Karpas-422 (cell line): ENCODE data around the gene CPS1. TPM values are rescaled to one million over a fixed set of nuclear protein-coding genes. Genes with fewer than 3 reads are reported as not detected.
A peak's percentile ranks its signal among the peaks of the same experiment; 100 is the strongest.

Source experiments
- DNase-seq: peaks from one replicate; pipeline ENCODE4 v3.0.0-alpha.2; 2015
- H2AFZ ChIP-seq: fragments of 200-600 bp; sonication (generic); 2 replicates; pipeline ENCODE4 v1.6.1; 2014; ENCODE audit warnings: antibody characterized with exemption, low read length, mixed read lengths
- H3K27ac ChIP-seq: fragments of 200-600 bp; sonication (generic); 2 replicates; pipeline ENCODE4 v1.5.1; 2014; ENCODE audit warnings: mild to moderate bottlenecking, low read length, moderate library complexity
- H3K27me3 ChIP-seq: fragments of 200-600 bp; sonication (generic); 2 replicates; pipeline ENCODE4 v1.6.1; 2014; ENCODE audit warnings: low read length, mixed read lengths
- H3K36me3 ChIP-seq: fragments of 200-600 bp; sonication (generic); 2 replicates; pipeline ENCODE4 v1.6.1; 2014; ENCODE audit warnings: low read length, mixed read lengths; ENCODE audit not compliant: insufficient read depth
- H3K4me1 ChIP-seq: fragments of 200-600 bp; sonication (generic); 2 replicates; pipeline ENCODE4 v1.6.1; 2014; ENCODE audit warnings: mild to moderate bottlenecking, low read length, mixed read lengths
- H3K4me2 ChIP-seq: fragments of 200-600 bp; sonication (generic); 2 replicates; pipeline ENCODE4 v1.6.1; 2014; ENCODE audit warnings: low read length, low read depth, mild to moderate bottlenecking; ENCODE audit not compliant: poor library complexity, severe bottlenecking
- H3K4me3 ChIP-seq: fragments of 200-600 bp; sonication (generic); 2 replicates; pipeline ENCODE4 v1.5.1; 2014; ENCODE audit warnings: mild to moderate bottlenecking, antibody characterized with exemption, low read length, mixed read lengths
- H3K79me2 ChIP-seq: fragments of 200-600 bp; sonication (generic); 2 replicates; pipeline ENCODE4 v1.6.1; 2014; ENCODE audit warnings: mild to moderate bottlenecking, low read length, mixed read lengths
- H3K9ac ChIP-seq: fragments of 200-600 bp; sonication (generic); 2 replicates; pipeline ENCODE4 v1.6.0; 2014; ENCODE audit warnings: low read length
- H3K9me2 ChIP-seq: fragments of 200-600 bp; sonication (generic), shearing (Covaris generic); replicated peaks from 2 replicates; pipeline ENCODE4 v1.6.0; 2014; ENCODE audit warnings: mild to moderate bottlenecking, low read length, moderate library complexity; ENCODE audit not compliant: insufficient read depth
- H3K9me3 ChIP-seq: fragments of 300-700, 200-600 bp; sonication (generic); 2 replicates; pipeline ENCODE4 v1.6.1; 2014; ENCODE audit warnings: low read length, mixed read lengths
- H4K20me1 ChIP-seq: fragments of 200-600 bp; sonication (generic); 2 replicates; pipeline ENCODE4 v1.6.1; 2014; ENCODE audit warnings: mild to moderate bottlenecking, antibody characterized with exemption, low read length, low read depth; ENCODE audit not compliant: insufficient read depth
- total RNA-seq: library from RNA; depleted of rRNA; stranded (reverse); fragments of >200 nt; shearing (Covaris generic); gene quantifications from 2 replicates; pipeline ENCODE4 v1.2.3, GENCODE V29; 2014; ENCODE audit warnings: low replicate concordance; rRNA removed

The CPS1 gene
- total RNA-seq: 2.8 and 5.0 TPM in 2 replicates

DNA sequence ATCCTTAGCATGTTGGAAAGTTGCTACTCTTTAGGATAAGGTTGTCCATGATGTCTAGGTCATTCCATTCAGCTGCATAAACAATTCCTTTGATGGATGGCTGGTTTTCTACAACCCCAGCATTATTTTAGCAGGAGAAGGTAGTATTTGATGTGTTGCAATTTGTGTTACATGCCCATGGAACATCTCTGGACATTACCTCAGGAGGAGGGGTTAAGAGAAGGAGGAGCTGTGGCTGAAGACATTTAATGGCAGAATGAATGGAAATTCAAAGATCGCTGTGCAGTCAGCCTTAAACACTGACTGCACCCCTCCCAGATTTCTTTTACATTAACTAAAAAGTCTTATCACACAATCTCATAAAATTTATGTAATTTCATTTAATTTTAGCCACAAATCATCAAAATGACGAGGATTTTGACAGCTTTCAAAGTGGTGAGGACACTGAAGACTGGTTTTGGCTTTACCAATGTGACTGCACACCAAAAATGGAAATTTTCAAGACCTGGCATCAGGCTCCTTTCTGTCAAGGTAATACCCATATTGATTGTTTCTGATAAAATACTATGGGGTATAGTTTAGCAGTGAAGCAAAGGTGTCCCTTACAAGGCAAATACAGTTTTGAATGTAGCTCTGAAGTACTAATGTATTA, at the start of gene CPS1:
CPS1 (plus strand) TSS at position 271 of the 652 bp plus-strand sequence; CDS start at position 406, 135 bp downstream.
- H3K79me2 ChIP-seq: no peaks in the 10 kb centered on the region
- no peaks in the 10 kb centered on the region for H3K36me3 ChIP-seq
- H3K4me2 ChIP-seq: no peak within 1 kb of the TSS
- H3K4me1 ChIP-seq: no peaks in the 10 kb centered on the region
- H3K9ac ChIP-seq: no peak within 1 kb of the TSS
- H2AFZ ChIP-seq: no peak within 1 kb of the TSS
- no peak within 1 kb of the TSS for H3K4me3 ChIP-seq
- no peaks in the 10 kb centered on the region for H4K20me1 ChIP-seq
- no peaks in the 10 kb centered on the region for H3K9me3 ChIP-seq
- H3K27ac ChIP-seq: no peak within 1 kb of the TSS
- DNase-seq: no peak
- H3K9me2 ChIP-seq: no peaks in the 10 kb centered on the region
- no peaks in the 10 kb centered on the region for H3K27me3 ChIP-seq

DNA sequence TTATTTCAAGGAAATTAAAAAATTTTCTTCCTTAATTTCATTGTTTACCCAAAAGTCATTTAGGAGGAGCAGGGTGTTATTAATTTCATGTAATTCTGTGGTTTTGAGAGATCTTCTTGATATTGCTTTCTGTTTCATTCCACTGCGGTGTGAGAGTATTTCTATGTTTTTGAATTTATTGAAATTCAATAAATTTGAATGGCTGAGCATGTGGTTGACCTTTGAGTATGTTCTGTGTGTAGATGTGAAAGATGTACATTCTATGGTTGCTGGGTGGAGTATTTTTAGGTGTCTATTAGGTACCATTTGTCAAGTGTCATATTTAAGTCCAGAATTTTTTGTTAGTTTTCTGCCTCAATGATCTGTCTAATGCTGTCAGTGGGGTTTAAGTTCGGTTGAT, 40.5 kb upstream of the CPS1 start:
- no peaks in the 10 kb centered on the region for H3K27me3 ChIP-seq
- DNase-seq: no peak
- H4K20me1 ChIP-seq: no peaks in the 10 kb centered on the region
- H3K36me3 ChIP-seq: no peaks in the 10 kb centered on the region
- H3K9ac ChIP-seq: no peak overlapping the region
- no peaks in the 10 kb centered on the region for H3K9me2 ChIP-seq
- no peak overlapping the region for H3K4me2 ChIP-seq
- H3K4me1 ChIP-seq: no peaks in the 10 kb centered on the region
- H3K27ac ChIP-seq: no peak overlapping the region
- no peaks in the 10 kb centered on the region for H3K79me2 ChIP-seq
- H2AFZ ChIP-seq: no peak overlapping the region
- H3K9me3 ChIP-seq: no peaks in the 10 kb centered on the region
- H3K4me3 ChIP-seq: no peak overlapping the region

- H3K4me1 ChIP-seq: no peaks in the 10 kb centered on the region
- H3K4me3 ChIP-seq: no peak overlapping the region
- no peaks in the 10 kb centered on the region for H3K9me2 ChIP-seq
- H3K79me2 ChIP-seq: no peaks in the 10 kb centered on the region
- no peaks in the 10 kb centered on the region for H3K9me3 ChIP-seq
- H3K27ac ChIP-seq: no peak overlapping the region
- H3K27me3 ChIP-seq: no peaks in the 10 kb centered on the region
- no peaks in the 10 kb centered on the region for H3K36me3 ChIP-seq
- no peak overlapping the region for H3K9ac ChIP-seq
- no peak overlapping the region for H3K4me2 ChIP-seq
- no peak overlapping the region for H2AFZ ChIP-seq
- no peak for DNase-seq
- no peaks in the 10 kb centered on the region for H4K20me1 ChIP-seq
Observed at GRCh38 chr2:210517264-210517663, 39.1 kb upstream of the CPS1 start.

GRCh38 chr2:210519594-210519993, 36.8 kb upstream of the CPS1 start:
- H3K79me2 ChIP-seq: no peaks in the 10 kb centered on the region
- no peak for DNase-seq
- no peak overlapping the region for H3K4me3 ChIP-seq
- H3K9me2 ChIP-seq: no peaks in the 10 kb centered on the region
- H3K9me3 ChIP-seq: no peaks in the 10 kb centered on the region
- H3K36me3 ChIP-seq: no peaks in the 10 kb centered on the region
- H3K4me2 ChIP-seq: no peak overlapping the region
- H3K27ac ChIP-seq: no peak overlapping the region
- H3K4me1 ChIP-seq: peaks cover 14% of the 10 kb centered on the region
- no peak overlapping the region for H2AFZ ChIP-seq
- no peak overlapping the region for H3K9ac ChIP-seq
- H3K27me3 ChIP-seq: no peaks in the 10 kb centered on the region
- no peaks in the 10 kb centered on the region for H4K20me1 ChIP-seq

- no peak overlapping the region for H2AFZ ChIP-seq
- no peak overlapping the region for H3K27ac ChIP-seq
- H3K9me3 ChIP-seq: no peaks in the 10 kb centered on the region
- no peaks in the 10 kb centered on the region for H3K36me3 ChIP-seq
- H3K27me3 ChIP-seq: no peaks in the 10 kb centered on the region
- H3K4me2 ChIP-seq: no peak overlapping the region
- H3K9ac ChIP-seq: no peak overlapping the region
- no peaks in the 10 kb centered on the region for H3K79me2 ChIP-seq
- no peak overlapping the region for H3K4me3 ChIP-seq
- peaks cover 20% of the 10 kb centered on the region for H3K4me1 ChIP-seq
- DNase-seq: no peak
- no peaks in the 10 kb centered on the region for H4K20me1 ChIP-seq
- no peaks in the 10 kb centered on the region for H3K9me2 ChIP-seq
Observed at GRCh38 chr2:210522399-210522798, 34.0 kb upstream of the CPS1 start.

GRCh38 chr2:210523650-210524289, 32.6 kb upstream of the CPS1 start:
- no peaks in the 10 kb centered on the region for H3K79me2 ChIP-seq
- 0 out of 2 replicates have a peak overlapping the region, but pooled peaks have one; percentile 7 for H3K4me3 ChIP-seq

GRCh38 chr2:210524533-210524932, 31.9 kb upstream of the CPS1 start:
- no peaks in the 10 kb centered on the region for H3K79me2 ChIP-seq
- no peaks in the 10 kb centered on the region for H3K36me3 ChIP-seq
- H3K27ac ChIP-seq: no peak overlapping the region
- H3K4me1 ChIP-seq: peaks cover 20% of the 10 kb centered on the region
- no peaks in the 10 kb centered on the region for H4K20me1 ChIP-seq
- peak; percentile 46 for DNase-seq
- H3K27me3 ChIP-seq: no peaks in the 10 kb centered on the region
- H3K4me3 ChIP-seq: 0 out of 2 replicates have a peak overlapping the region, but pooled peaks have one; percentile 7
- H3K9me3 ChIP-seq: no peaks in the 10 kb centered on the region
- no peak overlapping the region for H2AFZ ChIP-seq
- peak overlapping the region; percentile 63 for H3K4me2 ChIP-seq
- H3K9me2 ChIP-seq: no peaks in the 10 kb centered on the region
- no peak overlapping the region for H3K9ac ChIP-seq

More at GRCh38 chr2:210523650-210524289, 32.6 kb upstream of the CPS1 start:
- Histone ChIP-seq H3K27ac (no peak overlapping the region), H3K9me2 (no peaks in the 10 kb centered on the region), H3K4me2 (peak overlapping the region; percentile 63), H3K36me3 (no peaks in the 10 kb centered on the region), H2AFZ (no peak overlapping the region), H4K20me1 (no peaks in the 10 kb centered on the region), H3K4me1 (peaks cover 20% of the 10 kb centered on the region), H3K27me3 (no peaks in the 10 kb centered on the region), H3K9me3 (no peaks in the 10 kb centered on the region), H3K9ac (no peak overlapping the region)
- peak; percentile 55 for DNase-seq

DNA sequence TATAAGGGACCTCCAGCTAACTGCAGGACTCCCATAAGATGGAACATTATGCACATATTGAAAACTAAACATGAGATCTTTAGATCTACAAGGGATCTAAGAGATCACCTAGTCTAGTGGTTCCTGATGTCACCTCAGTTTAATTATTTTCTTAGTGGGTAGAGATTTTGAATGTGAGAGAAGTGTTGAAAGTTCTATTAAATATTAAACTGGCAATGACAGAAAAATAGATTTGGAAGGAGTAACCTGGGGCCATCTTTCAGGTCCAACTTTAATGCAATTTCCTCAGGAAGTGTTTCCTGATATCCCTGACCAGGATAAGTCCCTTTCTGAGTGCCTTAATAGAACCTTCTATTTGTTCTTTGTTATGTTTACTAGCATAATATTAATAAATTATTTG, 29.1 kb upstream of the CPS1 start:
- H3K9me3 ChIP-seq: no peaks in the 10 kb centered on the region
- H3K4me1 ChIP-seq: peaks cover 20% of the 10 kb centered on the region
- no peak overlapping the region for H3K9ac ChIP-seq
- no peaks in the 10 kb centered on the region for H3K79me2 ChIP-seq
- no peak overlapping the region for H3K4me2 ChIP-seq
- no peaks in the 10 kb centered on the region for H3K36me3 ChIP-seq
- no peak for DNase-seq
- H3K27me3 ChIP-seq: no peaks in the 10 kb centered on the region
- H3K4me3 ChIP-seq: no peak overlapping the region
- no peaks in the 10 kb centered on the region for H4K20me1 ChIP-seq
- no peak overlapping the region for H2AFZ ChIP-seq
- no peak overlapping the region for H3K27ac ChIP-seq
- no peaks in the 10 kb centered on the region for H3K9me2 ChIP-seq
